ENCODE data around the gene ALKAL2. TPM values are rescaled to one million over a fixed set of nuclear protein-coding genes. Genes with fewer than 3 reads are reported as not detected.

ALKAL2 gene
- polyA plus RNA-seq, 1 donor from 2014 or later: not detected

GRCh38 chr2:322326-322725 lies 34.4 kb upstream of the ALKAL2 start:
- H3K4me3 ChIP-seq (ENCODE audit: low read length): no peak overlapping the region
- TF ChIP-seq RAD21 (conservative IDR thresholded peaks at IDR 0.05) (no peak), POLR2AphosphoS5 (IDR thresholded peaks at IDR 0.05) (no peak), REST (IDR thresholded peaks at IDR 0.05; ENCODE audit: borderline replicate concordance) (no peak), CTCF (IDR thresholded peaks at IDR 0.05; ENCODE audit: poor library complexity, severe bottlenecking) (no peak), EZH2 (IDR thresholded peaks at IDR 0.05; ENCODE audit: borderline replicate concordance, insufficient read depth, low read length, poor library complexity, severe bottlenecking) (no peak), SMC3 (conservative IDR thresholded peaks at IDR 0.05; ENCODE audit: poor library complexity) (no peak), MXI1 (conservative IDR thresholded peaks at IDR 0.05; ENCODE audit: poor library complexity, severe bottlenecking) (no peak), TAF1 (IDR thresholded peaks at IDR 0.05; ENCODE audit: low read depth) (no peak), EP300 (conservative IDR thresholded peaks at IDR 0.05; ENCODE audit: poor library complexity, severe bottlenecking) (no peak)
- no peaks in the 10 kb centered on the region for H3K36me3 ChIP-seq (ENCODE audit: insufficient read depth, low read length)
- no peaks in the 10 kb centered on the region for H3K27me3 ChIP-seq (ENCODE audit: insufficient read depth, low read depth, low read length)
- no peaks in the 10 kb centered on the region for H3K9me2 ChIP-seq (ENCODE audit: insufficient read depth, low read length)
- H3K4me2 ChIP-seq (ENCODE audit: low read length): no peak overlapping the region
- H2AFZ ChIP-seq (ENCODE audit: low read depth, low read length): no peak overlapping the region
- no peaks in the 10 kb centered on the region for H3K9me3 ChIP-seq (ENCODE audit: low read length)
- H3F3A ChIP-seq (ENCODE audit: insufficient read depth, low read length, poor library complexity, severe bottlenecking): no peaks in the 10 kb centered on the region
- H4K20me1 ChIP-seq (ENCODE audit: insufficient read depth): no peaks in the 10 kb centered on the region
- H3K9ac ChIP-seq (ENCODE audit: low read length): no peak overlapping the region
- no peaks in the 10 kb centered on the region for H3K79me2 ChIP-seq (replicated peaks; ENCODE audit: insufficient read depth, low read length)
- no peak overlapping the region for H3K27ac ChIP-seq (ENCODE audit: low read length)

DNA sequence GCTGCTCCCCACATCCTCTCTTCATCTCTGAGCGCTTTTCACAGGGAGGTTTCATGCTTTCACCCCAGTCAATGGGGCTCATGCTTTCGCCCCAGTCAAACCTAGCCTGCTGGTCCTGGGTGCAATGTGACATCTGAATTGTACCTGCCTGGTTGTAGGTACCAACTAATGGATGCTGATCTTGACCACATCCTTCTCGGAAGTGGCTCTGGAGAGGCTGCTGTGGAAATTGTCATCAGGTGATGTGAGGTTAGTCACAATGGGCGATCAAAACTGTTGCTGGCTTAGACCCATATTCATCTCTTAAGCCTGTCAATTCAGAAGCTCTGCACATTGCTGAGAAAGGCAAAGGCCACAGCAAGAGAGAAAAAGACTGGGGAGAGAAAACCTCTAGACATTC lies 32.7 kb upstream of the ALKAL2 start:
- Histone ChIP-seq H3K36me3 (ENCODE audit: insufficient read depth, low read length) (no peaks in the 10 kb centered on the region), H3K27me3 (ENCODE audit: insufficient read depth, low read depth, low read length) (no peaks in the 10 kb centered on the region), H3K4me2 (ENCODE audit: low read length) (no peak overlapping the region), H3F3A (ENCODE audit: insufficient read depth, low read length, poor library complexity, severe bottlenecking) (no peaks in the 10 kb centered on the region), H3K27ac (ENCODE audit: low read length) (no peak overlapping the region), H3K9me3 (ENCODE audit: low read length) (no peaks in the 10 kb centered on the region), H4K20me1 (ENCODE audit: insufficient read depth) (no peaks in the 10 kb centered on the region), H3K9ac (ENCODE audit: low read length) (no peak overlapping the region), H3K9me2 (ENCODE audit: insufficient read depth, low read length) (no peaks in the 10 kb centered on the region), H3K4me3 (ENCODE audit: low read length) (no peak overlapping the region), H3K79me2 (replicated peaks; ENCODE audit: insufficient read depth, low read length) (no peaks in the 10 kb centered on the region), H2AFZ (ENCODE audit: low read depth, low read length) (no peak overlapping the region)
- TF ChIP-seq POLR2AphosphoS5 (IDR thresholded peaks at IDR 0.05) (no peak), RAD21 (conservative IDR thresholded peaks at IDR 0.05) (no peak)

GRCh38 chr2:319059-319600 lies 31.2 kb upstream of the ALKAL2 start:
- no peak overlapping the region for H3K4me2 ChIP-seq (ENCODE audit: low read length)
- no peak overlapping the region for H3K9ac ChIP-seq (ENCODE audit: low read length)
- H3F3A ChIP-seq (ENCODE audit: insufficient read depth, low read length, poor library complexity, severe bottlenecking): no peaks in the 10 kb centered on the region
- H3K27me3 ChIP-seq (ENCODE audit: insufficient read depth, low read depth, low read length): no peaks in the 10 kb centered on the region
- H3K9me2 ChIP-seq (ENCODE audit: insufficient read depth, low read length): no peaks in the 10 kb centered on the region
- no peak overlapping the region for H3K27ac ChIP-seq (ENCODE audit: low read length)
- no peak overlapping the region for H2AFZ ChIP-seq (ENCODE audit: low read depth, low read length)
- H3K79me2 ChIP-seq (replicated peaks; ENCODE audit: insufficient read depth, low read length): no peaks in the 10 kb centered on the region
- TF ChIP-seq SMC3 (conservative IDR thresholded peaks at IDR 0.05; ENCODE audit: poor library complexity): no peak
- no peak for TF ChIP-seq TAF1 (IDR thresholded peaks at IDR 0.05; ENCODE audit: low read depth)
- TF ChIP-seq POLR2AphosphoS5 (IDR thresholded peaks at IDR 0.05): no peak
- TF ChIP-seq CTCF (IDR thresholded peaks at IDR 0.05; ENCODE audit: poor library complexity, severe bottlenecking): no peak
- no peak for TF ChIP-seq REST (IDR thresholded peaks at IDR 0.05; ENCODE audit: borderline replicate concordance)
- TF ChIP-seq EZH2 (IDR thresholded peaks at IDR 0.05; ENCODE audit: borderline replicate concordance, insufficient read depth, low read length, poor library complexity, severe bottlenecking): no peak
- no peak for TF ChIP-seq RAD21 (conservative IDR thresholded peaks at IDR 0.05)
- TF ChIP-seq EP300 (conservative IDR thresholded peaks at IDR 0.05; ENCODE audit: poor library complexity, severe bottlenecking): no peak
- TF ChIP-seq MXI1 (conservative IDR thresholded peaks at IDR 0.05; ENCODE audit: poor library complexity, severe bottlenecking): no peak
- H4K20me1 ChIP-seq (ENCODE audit: insufficient read depth): no peaks in the 10 kb centered on the region
- no peaks in the 10 kb centered on the region for H3K36me3 ChIP-seq (ENCODE audit: insufficient read depth, low read length)
- H3K9me3 ChIP-seq (ENCODE audit: low read length): no peaks in the 10 kb centered on the region
- no peak overlapping the region for H3K4me3 ChIP-seq (ENCODE audit: low read length)
